GM19193 (cell line): ENCODE results near the gene COBL.

Source experiments
- POLR2A ChIP-seq: IDR thresholded peaks from 4 replicates; pipeline ENCODE4 v1.6.1; 2011; ENCODE audit not compliant: insufficient read depth, insufficient read length; ENCODE audit errors: extremely low read depth

The COBL gene

GRCh38 chr7:51158211-51158610, 158.4 kb downstream of the COBL start:
- no peak for TF ChIP-seq POLR2A

GRCh38 chr7:51154201-51154600, 162.4 kb downstream of the COBL start:
- TF ChIP-seq POLR2A, result no peak

GRCh38 chr7:51152706-51153200, 163.9 kb downstream of the COBL start:
- no peak for TF ChIP-seq POLR2A

GRCh38 chr7:51151455-51151854, 165.2 kb downstream of the COBL start:
- TF ChIP-seq POLR2A, result no peak

- TF ChIP-seq POLR2A, result no peak
Observed at GRCh38 chr7:51150193-51150592, 166.4 kb downstream of the COBL start.

GRCh38 chr7:51148216-51148615, 168.4 kb downstream of the COBL start:
- no peak for TF ChIP-seq POLR2A

- TF ChIP-seq POLR2A, result no peak
Observed at GRCh38 chr7:51146816-51147586, 169.6 kb downstream of the COBL start.

- TF ChIP-seq POLR2A, result no peak
Observed at GRCh38 chr7:51144178-51144577, 172.4 kb downstream of the COBL start.

GRCh38 chr7:51142741-51143385, 173.7 kb downstream of the COBL start:
- no peak for TF ChIP-seq POLR2A

GRCh38 chr7:51141451-51142003, 175.1 kb downstream of the COBL start:
- TF ChIP-seq POLR2A, result no peak

GRCh38 chr7:51140199-51141164, 176.1 kb downstream of the COBL start:
- TF ChIP-seq POLR2A, result no peak

- no peak for TF ChIP-seq POLR2A
Observed at GRCh38 chr7:51139796-51140195, 176.8 kb downstream of the COBL start.

GRCh38 chr7:51138123-51139085, 178.2 kb downstream of the COBL start:
- TF ChIP-seq POLR2A, result no peak

- no peak for TF ChIP-seq POLR2A
Observed at GRCh38 chr7:51135576-51135975, 181.0 kb downstream of the COBL start.

GRCh38 chr7:51134013-51134441, 182.6 kb downstream of the COBL start:
- TF ChIP-seq POLR2A, result no peak
